ENCODE data around the gene FEV. TPM values are rescaled to one million over a fixed set of nuclear protein-coding genes. Genes with fewer than 3 reads are reported as not detected.

Gene FEV
- total RNA-seq, 2 donors from 2014 or later: not detected

- H3K36me3 ChIP-seq (ENCODE audit: control insufficient read depth, insufficient read depth, low read length): no peaks in the 10 kb centered on the region
- H3K27ac Mint-ChIP-seq: no peak overlapping the region
- peak; percentile 97 for DNase-seq
- no peak overlapping the region for H3K4me3 Mint-ChIP-seq
- TF ChIP-seq, protein P1, sequence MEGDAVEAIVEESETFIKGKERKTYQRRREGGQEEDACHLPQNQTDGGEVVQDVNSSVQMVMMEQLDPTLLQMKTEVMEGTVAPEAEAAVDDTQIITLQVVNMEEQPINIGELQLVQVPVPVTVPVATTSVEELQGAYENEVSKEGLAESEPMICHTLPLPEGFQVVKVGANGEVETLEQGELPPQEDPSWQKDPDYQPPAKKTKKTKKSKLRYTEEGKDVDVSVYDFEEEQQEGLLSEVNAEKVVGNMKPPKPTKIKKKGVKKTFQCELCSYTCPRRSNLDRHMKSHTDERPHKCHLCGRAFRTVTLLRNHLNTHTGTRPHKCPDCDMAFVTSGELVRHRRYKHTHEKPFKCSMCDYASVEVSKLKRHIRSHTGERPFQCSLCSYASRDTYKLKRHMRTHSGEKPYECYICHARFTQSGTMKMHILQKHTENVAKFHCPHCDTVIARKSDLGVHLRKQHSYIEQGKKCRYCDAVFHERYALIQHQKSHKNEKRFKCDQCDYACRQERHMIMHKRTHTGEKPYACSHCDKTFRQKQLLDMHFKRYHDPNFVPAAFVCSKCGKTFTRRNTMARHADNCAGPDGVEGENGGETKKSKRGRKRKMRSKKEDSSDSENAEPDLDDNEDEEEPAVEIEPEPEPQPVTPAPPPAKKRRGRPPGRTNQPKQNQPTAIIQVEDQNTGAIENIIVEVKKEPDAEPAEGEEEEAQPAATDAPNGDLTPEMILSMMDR (conservative IDR thresholded peaks at IDR 0.05): peak; percentile 98
- H3K9me3 ChIP-seq (ENCODE audit: control insufficient read depth, low read length): no peaks in the 10 kb centered on the region
- no peak overlapping the region for H3K9ac ChIP-seq (ENCODE audit: extremely low read depth, low read length, poor library complexity, severe bottlenecking)
- H3K9me3 Mint-ChIP-seq: no peaks in the 10 kb centered on the region
- no peaks in the 10 kb centered on the region for H3K36me3 Mint-ChIP-seq (ENCODE audit: low read depth)
- WGBS, 2 experiments (ENCODE audit: insufficient coverage in 1 of 2, insufficient read length in 1 of 2): 4 to 5% methylated on average over 11 to 37 of the region's 39 CpGs
- H3K27me3 Mint-ChIP-seq (ENCODE audit: insufficient read depth): peaks cover 97% of the 10 kb centered on the region
- H3K4me3 ChIP-seq (ENCODE audit: low read length): peak overlapping the region; percentile 49
- H3K4me1 ChIP-seq (ENCODE audit: control insufficient read depth, insufficient read depth, low read length): peaks cover 6% of the 10 kb centered on the region
- no peak overlapping the region for H3K27ac ChIP-seq (ENCODE audit: low read depth, low read length)
- H3K27me3 ChIP-seq (ENCODE audit: control insufficient read depth, insufficient read depth, low read length, poor library complexity, severe bottlenecking): peaks cover 98% of the 10 kb centered on the region
- peaks cover 9% of the 10 kb centered on the region for H3K4me1 Mint-ChIP-seq
Measured at GRCh38 chr2:218979846-218980734, 4.9 kb downstream of the FEV start.

DNA sequence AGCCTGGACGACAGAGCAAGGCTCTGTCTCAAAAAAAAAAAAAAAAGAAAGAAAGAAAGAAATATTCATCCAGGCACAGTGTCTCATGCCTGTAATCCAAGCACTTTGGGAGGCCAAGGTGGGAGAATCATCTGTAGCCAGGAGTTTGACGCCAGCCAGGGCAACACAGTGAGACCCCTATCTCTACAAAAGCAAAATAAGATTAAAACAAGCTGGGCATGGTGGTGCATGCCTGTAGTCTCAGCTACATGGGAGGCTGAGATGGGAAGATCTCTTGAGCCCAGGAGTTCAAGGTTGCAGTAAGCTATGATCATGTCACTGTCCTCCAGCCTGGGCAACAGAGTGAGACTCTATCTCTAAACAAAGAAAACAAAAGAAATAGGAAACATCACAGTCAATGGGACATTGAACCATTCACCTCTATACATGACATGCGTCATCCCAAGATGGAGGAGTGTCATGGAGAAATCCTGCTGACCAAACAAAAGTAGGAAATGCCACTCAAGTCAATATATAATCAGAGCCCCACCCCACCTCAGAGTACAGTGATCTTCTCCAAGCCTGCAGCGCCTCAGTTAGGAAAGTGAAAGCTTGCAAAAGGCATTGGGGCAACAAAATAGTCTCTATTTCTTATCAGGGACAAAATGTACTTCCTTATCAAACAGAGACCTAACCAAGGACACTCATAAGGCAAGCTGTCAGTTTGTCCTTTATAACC, 9.8 kb downstream of the FEV start:
- Histone ChIP-seq H3K27me3 (ENCODE audit: control insufficient read depth, insufficient read depth, low read length, poor library complexity, severe bottlenecking) (peaks cover 90% of the 10 kb centered on the region), H3K36me3 (ENCODE audit: control insufficient read depth, insufficient read depth, low read length) (no peaks in the 10 kb centered on the region), H3K27ac (ENCODE audit: low read depth, low read length) (no peak overlapping the region), H3K4me1 (ENCODE audit: control insufficient read depth, insufficient read depth, low read length) (no peaks in the 10 kb centered on the region), H3K9me3 (ENCODE audit: control insufficient read depth, low read length) (no peaks in the 10 kb centered on the region), H3K9ac (ENCODE audit: extremely low read depth, low read length, poor library complexity, severe bottlenecking) (no peak overlapping the region), H3K4me3 (ENCODE audit: low read length) (no peak overlapping the region)
- WGBS, 2 experiments (ENCODE audit: insufficient coverage in 1 of 2, insufficient read length in 1 of 2): 80 to 81% methylated on average over 1 to 4 of the region's 4 CpGs
- Mint-ChIP-seq H3K27ac (no peak overlapping the region), H3K36me3 (ENCODE audit: low read depth) (no peaks in the 10 kb centered on the region), H3K4me1 (no peaks in the 10 kb centered on the region), H3K27me3 (ENCODE audit: insufficient read depth) (peaks cover 91% of the 10 kb centered on the region), H3K9me3 (no peaks in the 10 kb centered on the region), H3K4me3 (no peak overlapping the region)
- DNase-seq: peak; percentile 8
- TF ChIP-seq, protein P1 (conservative IDR thresholded peaks at IDR 0.05): no peak

GRCh38 chr2:218970894-218971293, 14.1 kb downstream of the FEV start:
- no peaks in the 10 kb centered on the region for H3K4me1 Mint-ChIP-seq
- no peak overlapping the region for H3K4me3 Mint-ChIP-seq
- H3K27me3 ChIP-seq (ENCODE audit: control insufficient read depth, insufficient read depth, low read length, poor library complexity, severe bottlenecking): peaks cover 84% of the 10 kb centered on the region
- TF ChIP-seq, protein P1 (conservative IDR thresholded peaks at IDR 0.05): no peak
- H3K36me3 Mint-ChIP-seq (ENCODE audit: low read depth): no peaks in the 10 kb centered on the region
- no peaks in the 10 kb centered on the region for H3K4me1 ChIP-seq (ENCODE audit: control insufficient read depth, insufficient read depth, low read length)
- no peak overlapping the region for H3K4me3 ChIP-seq (ENCODE audit: low read length)
- H3K27ac Mint-ChIP-seq: no peak overlapping the region
- H3K9ac ChIP-seq (ENCODE audit: extremely low read depth, low read length, poor library complexity, severe bottlenecking): no peak overlapping the region
- H3K9me3 ChIP-seq (ENCODE audit: control insufficient read depth, low read length): no peaks in the 10 kb centered on the region
- H3K27ac ChIP-seq (ENCODE audit: low read depth, low read length): no peak overlapping the region
- no peaks in the 10 kb centered on the region for H3K9me3 Mint-ChIP-seq
- DNase-seq: peak; percentile 20
- peaks cover 86% of the 10 kb centered on the region for H3K27me3 Mint-ChIP-seq (ENCODE audit: insufficient read depth)
- 55 to 56% methylated on average over 1 of the region's 1 CpG for WGBS, 2 experiments (ENCODE audit: insufficient coverage in 1 of 2, insufficient read length in 1 of 2)
- no peaks in the 10 kb centered on the region for H3K36me3 ChIP-seq (ENCODE audit: control insufficient read depth, insufficient read depth, low read length)
